Measurements from ENCODE around the gene PTPRF.
"Not testable (repeated sequence)": the region's sequence is repeated elsewhere in the genome, so short reads cannot be mapped to it uniquely, and the experiment has no call there.

PTPRF gene

GRCh38 chr1:43645461-43645860, 114.8 kb downstream of the PTPRF start:
- no peaks in the 10 kb centered on the region for H3K4me1 ChIP-seq
- H3K9me3 ChIP-seq = no peaks in the 10 kb centered on the region
- no peaks in the 10 kb centered on the region for H3K27me3 ChIP-seq
- H3K36me3 ChIP-seq = no peaks in the 10 kb centered on the region
- no peak for DNase-seq
- TF ChIP-seq CTCF (IDR thresholded peaks at IDR 0.05; ENCODE audit: low read depth, low read length) = no peak
- H3K4me3 ChIP-seq (ENCODE audit: low read depth, low read length) = no peak overlapping the region

- DNase-seq, H3K4me1 ChIP-seq: not testable (repeated sequence)
Observed at GRCh38 chr1:43647331-43647730, 116.6 kb downstream of the PTPRF start.

GRCh38 chr1:43648221-43648847, 117.7 kb downstream of the PTPRF start:
- no peak for DNase-seq
- Histone ChIP-seq H3K4me3 (ENCODE audit: low read depth, low read length) (no peak overlapping the region), H3K9me3 (no peaks in the 10 kb centered on the region), H3K36me3 (peaks cover under 1% of the 10 kb centered on the region; the same call in 1 of the 2 replicates), H3K4me1 (no peaks in the 10 kb centered on the region), H3K27me3 (no peaks in the 10 kb centered on the region)
- no peak for TF ChIP-seq CTCF (IDR thresholded peaks at IDR 0.05; ENCODE audit: low read depth, low read length)

More at GRCh38 chr1:43647331-43647730, 116.6 kb downstream of the PTPRF start:
- not testable (repeated sequence) for H3K4me3 ChIP-seq (ENCODE audit: low read depth, low read length); H3K36me3 ChIP-seq; H3K27me3 ChIP-seq; H3K9me3 ChIP-seq

- TF ChIP-seq CTCF (IDR thresholded peaks at IDR 0.05; ENCODE audit: low read depth, low read length) = no peak
- no peaks in the 10 kb centered on the region for H3K4me1 ChIP-seq
- DNase-seq = no peak
- no peaks in the 10 kb centered on the region for H3K27me3 ChIP-seq
- H3K9me3 ChIP-seq = no peaks in the 10 kb centered on the region
- peak overlapping the region; percentile 94 for H3K4me3 ChIP-seq (ENCODE audit: low read depth, low read length)
- peaks cover 6% of the 10 kb centered on the region for H3K36me3 ChIP-seq
Observed at GRCh38 chr1:43648876-43649477, 118.3 kb downstream of the PTPRF start.

GRCh38 chr1:43650310-43651085, 119.8 kb downstream of the PTPRF start:
- Histone ChIP-seq H3K36me3 (peaks cover 12% of the 10 kb centered on the region), H3K9me3 (no peaks in the 10 kb centered on the region), H3K4me1 (no peaks in the 10 kb centered on the region), H3K27me3 (no peaks in the 10 kb centered on the region), H3K4me3 (ENCODE audit: low read depth, low read length) (peak overlapping the region; percentile 94)
- DNase-seq = peak; percentile 91
- TF ChIP-seq CTCF (IDR thresholded peaks at IDR 0.05; ENCODE audit: low read depth, low read length) = no peak

- no peak for TF ChIP-seq CTCF (IDR thresholded peaks at IDR 0.05; ENCODE audit: low read depth, low read length)
- Histone ChIP-seq H3K27me3 (no peaks in the 10 kb centered on the region), H3K4me1 (no peaks in the 10 kb centered on the region), H3K4me3 (ENCODE audit: low read depth, low read length) (peak overlapping the region; percentile 94), H3K36me3 (peaks cover 17% of the 10 kb centered on the region), H3K9me3 (no peaks in the 10 kb centered on the region)
- no peak for DNase-seq
Observed at GRCh38 chr1:43651188-43651587, 120.5 kb downstream of the PTPRF start.

Data from BE2C (cell line).